SK-N-SH (cell line): ENCODE results near the gene NUDCD3.

ENCODE experiments used
- CHD2 ChIP-seq: fragments of 150-350 bp; IDR thresholded peaks from 2 replicates; pipeline ENCODE4 v1.6.1; 2018; ENCODE audit warnings: low read length; ENCODE audit not compliant: partially characterized antibody
- CTCF ChIP-seq: fragments of 200-600 bp; sonication (generic); IDR thresholded peaks from 2 replicates; pipeline ENCODE4 v1.6.1; 2017; ENCODE audit warnings: antibody characterized with exemption, mild to moderate bottlenecking, moderate library complexity
- MAX ChIP-seq: IDR thresholded peaks from 2 replicates; pipeline ENCODE4 v1.4.0; 2012; ENCODE audit warnings: low read depth
- PBX3 ChIP-seq: IDR thresholded peaks from 2 replicates; pipeline ENCODE4; 2012
- POLR2AphosphoS5 ChIP-seq: IDR thresholded peaks from 2 replicates; pipeline ENCODE4 v1.6.1; 2012; ENCODE audit warnings: low read depth, low read length
- RAD21 ChIP-seq: IDR thresholded peaks from 2 replicates; pipeline ENCODE4 v1.6.1; 2012; ENCODE audit warnings: mild to moderate bottlenecking, low read length
- REST ChIP-seq: IDR thresholded peaks from 2 replicates; pipeline ENCODE4 v1.6.1; 2012; ENCODE audit warnings: mild to moderate bottlenecking, low read depth, low read length, moderate library complexity
- SIN3A ChIP-seq: IDR thresholded peaks from 2 replicates; pipeline ENCODE4 v1.6.1; 2012; ENCODE audit warnings: low read depth, mild to moderate bottlenecking, low read length, moderate library complexity, borderline replicate concordance
- TEAD4 ChIP-seq: IDR thresholded peaks from 2 replicates; pipeline ENCODE4 v1.4.0; 2012; ENCODE audit warnings: mild to moderate bottlenecking, borderline replicate concordance; ENCODE audit not compliant: insufficient read depth
- USF2 ChIP-seq: fragments of 150-350 bp; IDR thresholded peaks from 2 replicates; pipeline ENCODE4 v1.6.1; 2017; ENCODE audit warnings: antibody characterized with exemption, low read length, low read depth, borderline replicate concordance
- YY1 ChIP-seq: IDR thresholded peaks from 2 replicates; pipeline ENCODE4 v1.4.0; 2012; ENCODE audit warnings: low read depth, mild to moderate bottlenecking

- no peak for TF ChIP-seq MAX
- TF ChIP-seq POLR2AphosphoS5: no peak
- TF ChIP-seq CTCF: no peak
- no peak for TF ChIP-seq USF2
- TF ChIP-seq REST: no peak
- no peak for TF ChIP-seq SIN3A
- no peak for TF ChIP-seq PBX3
- no peak for TF ChIP-seq YY1
- TF ChIP-seq TEAD4: no peak
- TF ChIP-seq RAD21: no peak
- no peak for TF ChIP-seq CHD2
These were observed 94.0 kb downstream of the NUDCD3 start for GRCh38 chr7:44396496-44396895.
